IMR-90 (cell line): Measurements from ENCODE around the gene MIEF1. TPM values are rescaled to one million over a fixed set of nuclear protein-coding genes. Genes with fewer than 3 reads are reported as not detected.

Source experiments
- ATAC-seq: fragments of 200-7000 bp; cut with Tn5 transposase; 2 replicates; pipeline ENCODE4 v1.9.1; 2020; ENCODE audit warnings: low read depth, mild to moderate bottlenecking, moderate library complexity
- BruUV-seq: library from RNA; stranded (reverse); fragments of 400-500 nt; replicated peaks from 2 replicates; lab custom pipeline; 2021; lab: Mats Ljungman, UMichigan
- CTCF ChIA-PET: fragments of 300-600 bp; formaldehyde crosslinking; extraction: SDS; loops from one replicate; lab custom pipeline; 2021; ENCODE audit warnings: antibody characterized with exemption; lab: Yijun Ruan, JAX
- POLR2A ChIA-PET: fragments of 300-600 bp; sonication (Branson Sonifier 250); formaldehyde crosslinking; loops from one replicate; lab custom pipeline; 2022; ENCODE audit warnings: antibody characterized with exemption; ENCODE audit not compliant: unreplicated experiment; lab: Charles Lee
- DNase-seq: peaks from one replicate; pipeline ENCODE4 v3.0.0; 2013
- H2AFZ ChIP-seq: replicated peaks from 2 replicates; pipeline ENCODE3; 2013; ENCODE audit warnings: low read length, mild to moderate bottlenecking; ENCODE audit not compliant: poor library complexity
- H2AK5ac ChIP-seq: 2 replicates; pipeline ENCODE4 v1.6.1; 2013; ENCODE audit warnings: low read depth, low read length, inconsistent platforms
- H2AK9ac ChIP-seq: replicated peaks from 2 replicates; pipeline ENCODE3; 2013; ENCODE audit warnings: mild to moderate bottlenecking, low read depth, low read length, moderate library complexity; ENCODE audit not compliant: poor library complexity
- H2BK120ac ChIP-seq: 2 replicates; pipeline ENCODE4 v1.6.1; 2013; ENCODE audit warnings: low read depth, low read length, inconsistent platforms
- H2BK15ac ChIP-seq: 3 replicates; pipeline ENCODE4 v1.6.1; 2013; ENCODE audit warnings: low read depth, low read length, inconsistent platforms
- H2BK20ac ChIP-seq: 2 replicates; pipeline ENCODE4 v1.6.1; 2013; ENCODE audit warnings: low read depth, mild to moderate bottlenecking, inconsistent platforms, low read length, moderate library complexity
- H2BK5ac ChIP-seq: 2 replicates; pipeline ENCODE4 v1.6.1; 2013; ENCODE audit warnings: mild to moderate bottlenecking, low read depth, low read length, inconsistent platforms; ENCODE audit not compliant: poor library complexity, severe bottlenecking
- H3K14ac ChIP-seq: replicated peaks from 2 replicates; pipeline ENCODE4 v1.6.1; 2013; ENCODE audit warnings: low read depth, low read length, inconsistent platforms
- H3K18ac ChIP-seq: 2 replicates; pipeline ENCODE4 v1.6.1; 2013; ENCODE audit warnings: low read depth, low read length, control low read depth
- H3K23ac ChIP-seq: 2 replicates; pipeline ENCODE4 v1.6.1; 2013; ENCODE audit warnings: low read depth, low read length, inconsistent platforms
- H3K27ac ChIP-seq: 2 replicates; pipeline ENCODE4 v1.5.1; 2013; ENCODE audit warnings: mild to moderate bottlenecking, control low read depth, low read length; ENCODE audit not compliant: insufficient read depth
- H3K27me3 ChIP-seq: 2 replicates; pipeline ENCODE4 v1.6.1; 2013; ENCODE audit warnings: low read length; ENCODE audit not compliant: control insufficient read depth, insufficient read depth
- H3K36me3 ChIP-seq: 2 replicates; pipeline ENCODE4 v1.6.1; 2013; ENCODE audit warnings: low read length, mixed read lengths; ENCODE audit not compliant: control insufficient read depth, insufficient read depth
- H3K4ac ChIP-seq: 2 replicates; pipeline ENCODE4 v1.6.1; 2013; ENCODE audit warnings: low read depth, low read length, inconsistent platforms
- H3K4me1 ChIP-seq: 2 replicates; pipeline ENCODE4 v1.6.1; 2013; ENCODE audit warnings: low read length, mixed read lengths; ENCODE audit not compliant: control insufficient read depth, insufficient read depth
- H3K4me2 ChIP-seq: 2 replicates; pipeline ENCODE4 v1.6.1; 2013; ENCODE audit warnings: low read depth, mild to moderate bottlenecking, control low read depth, low read length, moderate library complexity
- H3K4me3 ChIP-seq: 2 replicates; pipeline ENCODE4 v1.5.1; 2013; ENCODE audit warnings: low read depth, mild to moderate bottlenecking, control low read depth, low read length, moderate library complexity; ENCODE audit not compliant: insufficient read depth
- H3K56ac ChIP-seq: 2 replicates; pipeline ENCODE4 v1.6.1; 2013; ENCODE audit warnings: low read length, inconsistent platforms; ENCODE audit not compliant: insufficient read depth; ENCODE audit errors: extremely low read depth
- H3K79me1 ChIP-seq, 2 experiments: 2 replicates each; pipeline ENCODE4 v1.6.1; 2013; ENCODE audit warnings: low read length in 2 of 2, inconsistent platforms in 1 of 2, low read depth in 1 of 2
- H3K9ac ChIP-seq: 2 replicates; pipeline ENCODE4 v1.6.1; 2013; ENCODE audit warnings: low read depth, low read length, control low read depth
- H3K9me1 ChIP-seq: 2 replicates; pipeline ENCODE4 v1.6.1; 2013; ENCODE audit warnings: low read length, inconsistent platforms; ENCODE audit not compliant: insufficient read depth
- H3K9me3 ChIP-seq: 2 replicates; pipeline ENCODE4 v1.6.1; 2013; ENCODE audit warnings: low read length; ENCODE audit not compliant: control insufficient read depth, insufficient read depth
- H4K20me1 ChIP-seq: 2 replicates; pipeline ENCODE4 v1.6.1; 2013; ENCODE audit warnings: low read length, inconsistent platforms; ENCODE audit not compliant: insufficient read depth
- H4K5ac ChIP-seq: 2 replicates; pipeline ENCODE4 v1.6.1; 2013; ENCODE audit warnings: mild to moderate bottlenecking, low read depth, low read length, control low read depth
- H4K8ac ChIP-seq, 2 experiments: 2 replicates each; pipeline ENCODE4 v1.6.1; 2013; ENCODE audit warnings: low read depth in 2 of 2, low read length in 2 of 2, control low read depth in 1 of 2, inconsistent platforms in 1 of 2
- H4K91ac ChIP-seq: 2 replicates; pipeline ENCODE4 v1.6.1; 2013; ENCODE audit warnings: low read depth, low read length, inconsistent platforms; ENCODE audit not compliant: insufficient read depth
- BHLHE40 ChIP-seq: fragments of 150-350 bp; IDR thresholded peaks from 2 replicates; pipeline ENCODE4 v1.6.1; 2016; ENCODE audit warnings: mild to moderate bottlenecking, low read depth, low read length
- CEBPB ChIP-seq: IDR thresholded peaks from 2 replicates; pipeline ENCODE4 v1.6.1; 2012; ENCODE audit warnings: low read depth, low read length, improper control_type of control experiment
- CHD1 ChIP-seq: IDR thresholded peaks from 2 replicates; pipeline ENCODE4 v1.6.1; 2012; ENCODE audit warnings: low read depth, low read length, improper control_type of control experiment
- FOS ChIP-seq: fragments of 150-350 bp; IDR thresholded peaks from 2 replicates; pipeline ENCODE4 v1.6.1; 2016; ENCODE audit warnings: low read depth, low read length
- MAFK ChIP-seq: IDR thresholded peaks from 2 replicates; pipeline ENCODE4 v1.6.1; 2012; ENCODE audit warnings: low read depth, low read length, improper control_type of control experiment
- MAZ ChIP-seq: IDR thresholded peaks from 2 replicates; pipeline ENCODE4 v1.6.1; 2012; ENCODE audit warnings: low read depth, mild to moderate bottlenecking, low read length, improper control_type of control experiment, moderate library complexity, borderline replicate concordance
- MXI1 ChIP-seq: IDR thresholded peaks from 2 replicates; pipeline ENCODE4 v1.6.1; 2012; ENCODE audit warnings: low read depth, mild to moderate bottlenecking, low read length, moderate library complexity, borderline replicate concordance
- NFE2L2 ChIP-seq: fragments of 150-350 bp; IDR thresholded peaks from 2 replicates; pipeline ENCODE4 v1.6.1; 2016; ENCODE audit warnings: low read depth, mild to moderate bottlenecking, low read length
- POLR2A ChIP-seq: IDR thresholded peaks from 2 replicates; pipeline ENCODE4 v1.6.1; 2012; ENCODE audit warnings: mild to moderate bottlenecking, low read depth, low read length
- RAD21 ChIP-seq: IDR thresholded peaks from 2 replicates; pipeline ENCODE4 v1.6.1; 2012; ENCODE audit warnings: low read length, improper control_type of control experiment
- RCOR1 ChIP-seq: IDR thresholded peaks from 2 replicates; pipeline ENCODE4 v1.6.1; 2012; ENCODE audit warnings: mild to moderate bottlenecking, low read length, improper control_type of control experiment; ENCODE audit not compliant: insufficient replicate concordance
- RFX5 ChIP-seq: IDR thresholded peaks from 2 replicates; pipeline ENCODE4 v1.8.0; 2012; ENCODE audit warnings: low read depth, mild to moderate bottlenecking, low read length, moderate library complexity
- SMC3 ChIP-seq: fragments of 150-350 bp; IDR thresholded peaks from 2 replicates; pipeline ENCODE4 v1.6.1; 2016; ENCODE audit warnings: low read depth, mild to moderate bottlenecking, antibody characterized with exemption, low read length, moderate library complexity
- USF2 ChIP-seq: fragments of 150-350 bp; IDR thresholded peaks from 2 replicates; pipeline ENCODE4 v1.6.1; 2017; ENCODE audit warnings: mild to moderate bottlenecking, antibody characterized with exemption, low read length, low read depth
- WGBS, 2 experiments: methylation state at CpG; one replicate each; pipeline versions ENCODE4 v1.1.5 to v1.1.7; 2013; ENCODE audit warnings: missing lambda C conversion rate in 2 of 2; ENCODE audit not compliant: insufficient read length in 1 of 2; ENCODE audit errors: extremely low coverage in 2 of 2; 5-methylcytosine and 5-hydroxymethylcytosine counted together
- dilution Hi-C: fragments of 300-500 bp; cut with HindIII; formaldehyde crosslinking; loops from one replicate; pipeline ENCODE4 v1.14.3; 2018; ENCODE audit warnings: low sequenced_read_pairs; ENCODE audit not compliant: unreplicated experiment
- in situ Hi-C: fragments of 300-500 bp; cut with MboI; formaldehyde crosslinking; loops from 3 replicates; pipeline ENCODE4 v1.14.3; 2019; ENCODE audit warnings: low sequenced_read_pairs, inconsistent platforms, mixed read lengths
- intact Hi-C: fragments of 100-400 bp; cut with micrococcal nuclease; formaldehyde crosslinking; loops from 2 replicates; pipeline ENCODE4 v1.10.0; 2022
- polyA plus RNA-seq, 3 experiments: library from polyadenylated mRNA; depleted of rRNA; stranded (reverse); fragments of >200 nt; gene quantifications; 2 replicates each; pipeline ENCODE4 v1.2.3, GENCODE V29; 2012; ENCODE audit warnings: low replicate concordance in 1 of 3
- total RNA-seq: library from RNA; depleted of rRNA; stranded (reverse); fragments of >200 nt; gene quantifications from 2 replicates; pipeline ENCODE4 v1.2.3, GENCODE V29; 2012
- TF ChIP-seq, protein P1 (sequence below): conservative IDR thresholded peaks from 2 replicates; pipeline ENCODE4 v1.5.1; 2012; ENCODE audit warnings: mild to moderate bottlenecking, low read depth, low read length, improper control_type of control experiment

Gene MIEF1
- total and polyA plus RNA-seq, 2 of the 4 experiments (the other 2 are of a cell fraction), result 9.7 to 16.9 TPM

DNA sequence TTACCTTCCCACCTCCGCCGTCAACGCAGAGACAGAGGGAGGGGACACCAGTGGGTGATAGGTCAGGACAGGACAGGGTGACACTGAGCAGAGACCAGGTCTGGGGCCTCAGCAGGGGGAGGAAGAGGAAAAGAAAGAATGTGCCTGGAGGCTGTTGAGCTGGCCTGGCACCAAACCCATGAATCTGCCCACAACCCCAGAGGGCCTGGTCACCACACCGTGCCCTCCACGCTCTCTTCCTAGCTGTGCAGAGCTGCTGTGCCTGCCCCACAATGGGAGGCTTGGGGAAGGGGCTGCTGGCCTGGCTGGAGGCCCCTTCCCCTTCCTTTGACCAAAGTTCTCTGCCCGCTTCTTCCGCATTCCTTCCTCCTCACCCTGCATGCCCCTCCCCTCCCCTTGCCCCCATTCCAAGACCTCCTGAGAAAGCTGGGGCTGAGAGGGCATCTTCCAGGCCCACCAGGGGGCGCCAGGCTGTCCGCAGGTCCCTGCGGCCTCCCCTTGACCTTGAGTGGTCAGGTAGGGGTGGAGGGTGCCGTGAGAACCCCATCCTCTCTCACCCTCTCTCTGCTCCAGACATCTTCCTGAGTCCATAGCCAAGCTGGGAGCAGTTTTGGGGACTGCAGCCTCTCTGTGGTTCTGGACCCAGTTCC is 57.5 kb downstream of the MIEF1 start (continued):
- peak; percentile 39 for TF ChIP-seq SMC3

- H3K79me1 ChIP-seq, result no peaks in the 10 kb centered on the region
- no peaks in the 10 kb centered on the region for H3K9me3 ChIP-seq
- H3K27ac ChIP-seq, result no peak overlapping the region
- DNase-seq (no peak), ATAC-seq (no peak)
- H3K4ac ChIP-seq, result no peak overlapping the region
- H2AFZ ChIP-seq, result no peak overlapping the region
- dilution Hi-C loops (no loop called here), in situ Hi-C loops (no loop called here), intact Hi-C loops (no loop called here)
- BruUV-seq, result no TSS peak
- peaks cover 9% of the 10 kb centered on the region for H3K9me1 ChIP-seq
- H3K18ac ChIP-seq, result no peak overlapping the region
- no peak overlapping the region for H3K23ac ChIP-seq
- no peak overlapping the region for H3K14ac ChIP-seq
- no peak overlapping the region for H4K8ac ChIP-seq
- H3K4me1 ChIP-seq, result peaks cover 2% of the 10 kb centered on the region; the same call in 1 of the 2 replicates
- no peak overlapping the region for H2AK5ac ChIP-seq
- no peak overlapping the region for H2BK20ac ChIP-seq
- no peak overlapping the region for H2AK9ac ChIP-seq
- no peak overlapping the region for H3K4me3 ChIP-seq
- WGBS, 2 experiments, result no CpG with 5 or more reads among the region's 6 CpGs
- no peaks in the 10 kb centered on the region for H3K36me3 ChIP-seq
- H3K4me2 ChIP-seq, result no peak overlapping the region
- CTCF ChIA-PET, result interaction anchor here (1.0 to 1.3 kb wide), 2 partner anchors 10 to 12 kb away, joined by 4 read pairs; partner anchors contain the start of gene CACNA1I
- H2BK120ac ChIP-seq, result no peak overlapping the region
- no peak overlapping the region for H3K9ac ChIP-seq
- H2BK15ac ChIP-seq, result no peak overlapping the region
- no peak overlapping the region for H2BK5ac ChIP-seq
- no peak overlapping the region for H3K56ac ChIP-seq
- H4K5ac ChIP-seq, result no peak overlapping the region
- H4K91ac ChIP-seq, result no peak overlapping the region
- POLR2A ChIA-PET, result no interaction called here
- H4K20me1 ChIP-seq, result no peaks in the 10 kb centered on the region
- H3K27me3 ChIP-seq, result peaks cover 75% of the 10 kb centered on the region
- TF ChIP-seq SMC3 (no peak), POLR2A (no peak), RFX5 (no peak), MAZ (no peak), RAD21 (no peak), FOS (no peak), NFE2L2 (no peak), CEBPB (no peak), BHLHE40 (no peak), MAFK (no peak), MXI1 (no peak), RCOR1 (no peak), CHD1 (no peak), USF2 (no peak)
- TF ChIP-seq, protein P1, sequence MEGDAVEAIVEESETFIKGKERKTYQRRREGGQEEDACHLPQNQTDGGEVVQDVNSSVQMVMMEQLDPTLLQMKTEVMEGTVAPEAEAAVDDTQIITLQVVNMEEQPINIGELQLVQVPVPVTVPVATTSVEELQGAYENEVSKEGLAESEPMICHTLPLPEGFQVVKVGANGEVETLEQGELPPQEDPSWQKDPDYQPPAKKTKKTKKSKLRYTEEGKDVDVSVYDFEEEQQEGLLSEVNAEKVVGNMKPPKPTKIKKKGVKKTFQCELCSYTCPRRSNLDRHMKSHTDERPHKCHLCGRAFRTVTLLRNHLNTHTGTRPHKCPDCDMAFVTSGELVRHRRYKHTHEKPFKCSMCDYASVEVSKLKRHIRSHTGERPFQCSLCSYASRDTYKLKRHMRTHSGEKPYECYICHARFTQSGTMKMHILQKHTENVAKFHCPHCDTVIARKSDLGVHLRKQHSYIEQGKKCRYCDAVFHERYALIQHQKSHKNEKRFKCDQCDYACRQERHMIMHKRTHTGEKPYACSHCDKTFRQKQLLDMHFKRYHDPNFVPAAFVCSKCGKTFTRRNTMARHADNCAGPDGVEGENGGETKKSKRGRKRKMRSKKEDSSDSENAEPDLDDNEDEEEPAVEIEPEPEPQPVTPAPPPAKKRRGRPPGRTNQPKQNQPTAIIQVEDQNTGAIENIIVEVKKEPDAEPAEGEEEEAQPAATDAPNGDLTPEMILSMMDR, result no peak
Measured at GRCh38 chr22:39560127-39560526, 58.0 kb downstream of the MIEF1 start.
